Panc1 (cell line): ENCODE measurements around the gene SLC9A7. TPM values are rescaled to one million over a fixed set of nuclear protein-coding genes. Genes with fewer than 3 reads are reported as not detected.

Experiments used
- ATAC-seq: fragments of 200-7000 bp; cut with Tn5 transposase; 2 replicates; pipeline ENCODE4 v1.9.1; 2020; ENCODE audit warnings: mild to moderate bottlenecking, moderate library complexity
- BruUV-seq: library from RNA; stranded (reverse); fragments of 400-500 nt; replicated peaks from 2 replicates; lab custom pipeline; 2021; lab: Mats Ljungman, UMichigan
- CTCF ChIA-PET: fragments of 300-600 bp; sonication (Branson Sonifier 250); formaldehyde crosslinking; loops from one replicate; lab custom pipeline; 2022; ENCODE audit warnings: antibody characterized with exemption; lab: Charles Lee
- POLR2A ChIA-PET: fragments of 300-600 bp; sonication (Branson Sonifier 250); formaldehyde crosslinking; loops from one replicate; lab custom pipeline; 2022; ENCODE audit warnings: antibody characterized with exemption; lab: Charles Lee
- DNase-seq: peaks from one replicate; pipeline ENCODE4 v3.0.0-alpha.2; 2010; ENCODE audit warnings: low read depth, low spot score
- H3K27ac ChIP-seq: 2 replicates; pipeline ENCODE4 v1.5.1; 2011; ENCODE audit warnings: mild to moderate bottlenecking, low read length, inconsistent platforms
- H3K27me3 ChIP-seq: fragments of 200-500 bp; sonication (Bioruptor generic); 2 replicates; pipeline ENCODE4 v1.6.0; 2014; ENCODE audit warnings: low read length, inconsistent platforms; ENCODE audit not compliant: control insufficient read depth, insufficient read depth
- H3K36me3 ChIP-seq: fragments of 200-500 bp; sonication (Bioruptor generic); 2 replicates; pipeline ENCODE4 v1.5.1; 2014; ENCODE audit warnings: inconsistent platforms, mild to moderate bottlenecking, low read length, moderate library complexity; ENCODE audit not compliant: control insufficient read depth, insufficient read depth
- H3K4me1 ChIP-seq: 2 replicates; pipeline ENCODE4 v1.5.1; 2011; ENCODE audit warnings: inconsistent platforms, mild to moderate bottlenecking, low read length, moderate library complexity; ENCODE audit not compliant: control insufficient read depth, insufficient read depth
- H3K4me3 ChIP-seq, 2 experiments: 2 replicates each; pipeline ENCODE4 v1.5.1; 2011 to 2012; ENCODE audit warnings: low read depth in 2 of 2, low read length in 2 of 2, mild to moderate bottlenecking in 2 of 2, inconsistent platforms in 1 of 2, moderate library complexity in 1 of 2
- H3K9me3 ChIP-seq: fragments of 200-500 bp; sonication (Bioruptor generic); 2 replicates; pipeline ENCODE4 v1.5.1; 2014; ENCODE audit warnings: low read depth, mild to moderate bottlenecking, inconsistent platforms, low read length, moderate library complexity; ENCODE audit not compliant: control insufficient read depth, insufficient read depth
- CTCF ChIP-seq: fragments of 450-650 bp; IDR thresholded peaks from 2 replicates; pipeline ENCODE4 v1.5.1; 2017; ENCODE audit warnings: mild to moderate bottlenecking
- POLR2AphosphoS5 ChIP-seq: IDR thresholded peaks from 2 replicates; pipeline ENCODE4 v1.6.1; 2012; ENCODE audit warnings: mild to moderate bottlenecking, low read depth, low read length, moderate library complexity
- REST ChIP-seq, 2 experiments: IDR thresholded peaks; 2 replicates each; pipeline ENCODE4 v1.6.1; 2011 to 2012; ENCODE audit warnings: low read depth in 2 of 2, control low read depth in 1 of 2, low read length in 1 of 2, mild to moderate bottlenecking in 1 of 2, moderate library complexity in 1 of 2; ENCODE audit not compliant: insufficient read depth in 1 of 2
- SIN3A ChIP-seq: IDR thresholded peaks from 2 replicates; pipeline ENCODE4 v1.6.1; 2012; ENCODE audit warnings: low read depth, mild to moderate bottlenecking, low read length, moderate library complexity, borderline replicate concordance; ENCODE audit not compliant: insufficient read depth
- TCF7L2 ChIP-seq: IDR thresholded peaks from 2 replicates; pipeline ENCODE4 v1.6.1; 2011; ENCODE audit warnings: mild to moderate bottlenecking, low read depth, low read length, inconsistent platforms
- in situ Hi-C: cut with HindIII; loops from 2 replicates; pipeline ENCODE4 v1.10.0; 2016; ENCODE audit warnings: low sequenced_read_pairs, low pct_unique_long_range_greater_than_20kb
- intact Hi-C: fragments of 100-400 bp; cut with micrococcal nuclease; formaldehyde crosslinking; loops from one replicate; pipeline ENCODE4 v1.10.0; 2022; ENCODE audit not compliant: unreplicated experiment
- total RNA-seq: library from RNA; stranded (reverse); gene quantifications from one replicate; pipeline ENCODE4 v1.2.1, GENCODE V29; 2021; ENCODE audit not compliant: unreplicated experiment

The SLC9A7 gene
- total RNA-seq, 1 experiment from 2014 or later, result 80.4 TPM

GRCh38 chrX:46597771-46598170, 161.1 kb downstream of the SLC9A7 start:
- Histone ChIP-seq H3K27me3 (no peaks in the 10 kb centered on the region), H3K36me3 (no peaks in the 10 kb centered on the region; the same call in 1 of the 2 replicates), H3K9me3 (no peaks in the 10 kb centered on the region), H3K27ac (no peak overlapping the region), H3K4me1 (no peaks in the 10 kb centered on the region), H3K4me3 (no peak overlapping the region)
- ChIA-PET POLR2A (interaction anchor here (0.9 kb wide), 1 partner anchor 51 kb away, joined by 5 read pairs; no protein-coding TSS in a partner anchor), CTCF (no interaction called here)
- ATAC-seq (no peak), DNase-seq (no peak)
- BruUV-seq, result no TSS peak
- intact Hi-C loops, result no loop called here
- in situ Hi-C loops, result no loop called here
- TF ChIP-seq TCF7L2 (no peak), REST (IDR thresholded peaks at IDR 0.05; ENCODE audit: insufficient read depth in 1 of 2, low read depth in 2 of 2, low read length in 1 of 2) (no peak), CTCF (no peak), SIN3A (no peak), POLR2AphosphoS5 (no peak)

GRCh38 chrX:46597208-46597607, 161.7 kb downstream of the SLC9A7 start:
- H3K36me3 ChIP-seq, result no peaks in the 10 kb centered on the region; the same call in 1 of the 2 replicates
- H3K4me1 ChIP-seq, result no peaks in the 10 kb centered on the region
- DNase-seq, result no peak
- no peak for TF ChIP-seq TCF7L2
- TF ChIP-seq CTCF, result no peak
- no peak for TF ChIP-seq POLR2AphosphoS5
- TF ChIP-seq REST (IDR thresholded peaks at IDR 0.05; ENCODE audit: insufficient read depth in 1 of 2, low read depth in 2 of 2, low read length in 1 of 2), result no peak
- no peak overlapping the region for H3K27ac ChIP-seq
- ChIA-PET CTCF (no interaction called here), POLR2A (interaction anchor here (0.9 kb wide), 1 partner anchor 52 kb away, joined by 5 read pairs; no protein-coding TSS in a partner anchor)
- in situ Hi-C loops (no loop called here), intact Hi-C loops (no loop called here)
- H3K9me3 ChIP-seq, result no peaks in the 10 kb centered on the region
- no TSS peak for BruUV-seq
- no peak overlapping the region for H3K4me3 ChIP-seq
- H3K27me3 ChIP-seq, result no peaks in the 10 kb centered on the region
- 0 out of 2 replicates have a peak, but pooled peaks have one; percentile 30 for ATAC-seq
